ENCODE measurements around the gene ACSS2.

The ACSS2 gene

DNA sequence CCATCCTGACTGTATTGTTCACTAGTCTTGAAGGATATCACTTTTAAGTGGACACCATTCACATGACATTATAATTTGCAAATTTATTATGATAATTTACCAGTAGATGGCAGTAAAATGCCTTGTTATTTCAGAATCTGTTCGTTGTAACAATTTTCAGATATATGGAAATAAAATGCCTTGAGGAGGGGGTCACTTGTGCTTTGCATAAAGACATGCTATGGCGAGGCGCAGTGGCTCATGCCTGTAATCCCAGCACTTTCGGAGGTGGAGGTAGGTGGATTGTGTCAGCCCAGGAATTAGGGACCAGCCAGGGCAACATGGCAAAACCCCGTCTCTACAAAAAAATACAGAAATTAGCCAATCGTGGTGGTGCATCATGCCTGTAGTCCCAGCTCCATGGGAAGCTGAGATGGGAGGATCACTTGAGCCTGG, 41.9 kb upstream of the ACSS2 start:
- TF ChIP-seq POLR2AphosphoS5 (IDR thresholded peaks at IDR 0.05; ENCODE audit: low read depth) (no peak), SPI1 (IDR thresholded peaks at IDR 0.05; ENCODE audit: borderline replicate concordance, low read depth) (no peak), GABPA (IDR thresholded peaks at IDR 0.05; ENCODE audit: low read depth) (no peak)
- TF ChIP-seq, protein P1, sequence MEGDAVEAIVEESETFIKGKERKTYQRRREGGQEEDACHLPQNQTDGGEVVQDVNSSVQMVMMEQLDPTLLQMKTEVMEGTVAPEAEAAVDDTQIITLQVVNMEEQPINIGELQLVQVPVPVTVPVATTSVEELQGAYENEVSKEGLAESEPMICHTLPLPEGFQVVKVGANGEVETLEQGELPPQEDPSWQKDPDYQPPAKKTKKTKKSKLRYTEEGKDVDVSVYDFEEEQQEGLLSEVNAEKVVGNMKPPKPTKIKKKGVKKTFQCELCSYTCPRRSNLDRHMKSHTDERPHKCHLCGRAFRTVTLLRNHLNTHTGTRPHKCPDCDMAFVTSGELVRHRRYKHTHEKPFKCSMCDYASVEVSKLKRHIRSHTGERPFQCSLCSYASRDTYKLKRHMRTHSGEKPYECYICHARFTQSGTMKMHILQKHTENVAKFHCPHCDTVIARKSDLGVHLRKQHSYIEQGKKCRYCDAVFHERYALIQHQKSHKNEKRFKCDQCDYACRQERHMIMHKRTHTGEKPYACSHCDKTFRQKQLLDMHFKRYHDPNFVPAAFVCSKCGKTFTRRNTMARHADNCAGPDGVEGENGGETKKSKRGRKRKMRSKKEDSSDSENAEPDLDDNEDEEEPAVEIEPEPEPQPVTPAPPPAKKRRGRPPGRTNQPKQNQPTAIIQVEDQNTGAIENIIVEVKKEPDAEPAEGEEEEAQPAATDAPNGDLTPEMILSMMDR (IDR thresholded peaks at IDR 0.05; ENCODE audit: insufficient read depth, low read length) = no peak
- TF ChIP-seq, protein P2, sequence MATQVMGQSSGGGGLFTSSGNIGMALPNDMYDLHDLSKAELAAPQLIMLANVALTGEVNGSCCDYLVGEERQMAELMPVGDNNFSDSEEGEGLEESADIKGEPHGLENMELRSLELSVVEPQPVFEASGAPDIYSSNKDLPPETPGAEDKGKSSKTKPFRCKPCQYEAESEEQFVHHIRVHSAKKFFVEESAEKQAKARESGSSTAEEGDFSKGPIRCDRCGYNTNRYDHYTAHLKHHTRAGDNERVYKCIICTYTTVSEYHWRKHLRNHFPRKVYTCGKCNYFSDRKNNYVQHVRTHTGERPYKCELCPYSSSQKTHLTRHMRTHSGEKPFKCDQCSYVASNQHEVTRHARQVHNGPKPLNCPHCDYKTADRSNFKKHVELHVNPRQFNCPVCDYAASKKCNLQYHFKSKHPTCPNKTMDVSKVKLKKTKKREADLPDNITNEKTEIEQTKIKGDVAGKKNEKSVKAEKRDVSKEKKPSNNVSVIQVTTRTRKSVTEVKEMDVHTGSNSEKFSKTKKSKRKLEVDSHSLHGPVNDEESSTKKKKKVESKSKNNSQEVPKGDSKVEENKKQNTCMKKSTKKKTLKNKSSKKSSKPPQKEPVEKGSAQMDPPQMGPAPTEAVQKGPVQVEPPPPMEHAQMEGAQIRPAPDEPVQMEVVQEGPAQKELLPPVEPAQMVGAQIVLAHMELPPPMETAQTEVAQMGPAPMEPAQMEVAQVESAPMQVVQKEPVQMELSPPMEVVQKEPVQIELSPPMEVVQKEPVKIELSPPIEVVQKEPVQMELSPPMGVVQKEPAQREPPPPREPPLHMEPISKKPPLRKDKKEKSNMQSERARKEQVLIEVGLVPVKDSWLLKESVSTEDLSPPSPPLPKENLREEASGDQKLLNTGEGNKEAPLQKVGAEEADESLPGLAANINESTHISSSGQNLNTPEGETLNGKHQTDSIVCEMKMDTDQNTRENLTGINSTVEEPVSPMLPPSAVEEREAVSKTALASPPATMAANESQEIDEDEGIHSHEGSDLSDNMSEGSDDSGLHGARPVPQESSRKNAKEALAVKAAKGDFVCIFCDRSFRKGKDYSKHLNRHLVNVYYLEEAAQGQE (IDR thresholded peaks at IDR 0.05; ENCODE audit: insufficient replicate concordance, low read depth) = no peak
- H3K27ac ChIP-seq (replicated peaks) = no peak overlapping the region
- H3K4me3 ChIP-seq (replicated peaks; ENCODE audit: insufficient read depth, low read length) = no peak overlapping the region
- no peak for DNase-seq (ENCODE audit: low read depth in 1 of 2, low spot score in 1 of 2)
- peaks cover 2% of the 10 kb centered on the region for H3K27me3 ChIP-seq (ENCODE audit: insufficient read depth, poor library complexity, severe bottlenecking)

DNA sequence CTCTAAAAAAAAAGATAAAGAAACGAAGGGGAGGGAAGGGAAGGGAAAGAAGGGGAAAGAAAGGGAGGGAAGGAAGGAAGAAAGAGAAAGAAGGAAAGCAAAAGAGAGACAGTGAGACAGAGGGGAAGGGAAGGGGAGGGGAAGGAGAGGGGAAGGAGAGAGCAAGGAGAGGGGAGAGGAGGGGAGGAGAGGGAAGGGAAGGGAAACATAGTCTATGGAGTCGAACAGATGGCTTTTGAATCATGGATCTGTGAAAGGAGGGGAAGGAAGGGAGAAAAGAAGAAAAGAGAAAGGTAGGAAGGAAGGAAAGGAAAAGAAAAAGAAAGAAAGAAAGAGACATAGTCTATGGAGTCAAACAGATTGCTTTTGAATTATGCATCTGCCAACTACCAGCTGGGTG, 34.3 kb upstream of the ACSS2 start:
- H3K4me3 ChIP-seq (replicated peaks; ENCODE audit: insufficient read depth, low read length) = no peak overlapping the region
- TF ChIP-seq, protein P1 (IDR thresholded peaks at IDR 0.05; ENCODE audit: insufficient read depth, low read length) = no peak
- no peak for TF ChIP-seq GABPA (IDR thresholded peaks at IDR 0.05; ENCODE audit: low read depth)
- TF ChIP-seq POLR2AphosphoS5 (IDR thresholded peaks at IDR 0.05; ENCODE audit: low read depth) = no peak
- TF ChIP-seq, protein P2 (IDR thresholded peaks at IDR 0.05; ENCODE audit: insufficient replicate concordance, low read depth) = no peak
- TF ChIP-seq SPI1 (IDR thresholded peaks at IDR 0.05; ENCODE audit: borderline replicate concordance, low read depth) = no peak
- no peak for DNase-seq (ENCODE audit: low read depth in 1 of 2, low spot score in 1 of 2)

DNA sequence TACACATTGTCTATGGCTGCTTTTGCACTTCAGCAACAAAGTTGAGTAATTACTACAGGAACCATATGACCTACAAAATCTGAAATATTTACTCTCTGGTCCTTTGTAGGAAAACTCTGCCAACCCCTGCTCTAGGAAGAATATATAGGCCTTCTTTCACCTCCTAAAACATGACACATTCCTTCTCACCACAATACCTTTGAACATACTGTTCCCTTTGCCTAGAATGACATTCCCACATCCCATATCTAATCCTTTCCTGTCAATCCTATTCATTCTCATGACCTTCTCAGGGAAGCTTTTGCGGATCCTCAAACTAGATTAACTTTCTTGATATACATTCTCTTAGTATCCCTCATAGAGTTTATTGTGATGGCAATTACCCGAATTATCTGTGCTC, 33.0 kb upstream of the ACSS2 start:
- Histone ChIP-seq H3K27ac (replicated peaks) (no peak overlapping the region), H3K27me3 (ENCODE audit: insufficient read depth, poor library complexity, severe bottlenecking) (no peaks in the 10 kb centered on the region), H3K4me3 (replicated peaks; ENCODE audit: insufficient read depth, low read length) (no peak overlapping the region)
- no peak for DNase-seq (ENCODE audit: low read depth in 1 of 2, low spot score in 1 of 2)
- TF ChIP-seq, protein P2 (IDR thresholded peaks at IDR 0.05; ENCODE audit: insufficient replicate concordance, low read depth) = no peak
- TF ChIP-seq POLR2AphosphoS5 (IDR thresholded peaks at IDR 0.05; ENCODE audit: low read depth) = no peak
- TF ChIP-seq, protein P1 (IDR thresholded peaks at IDR 0.05; ENCODE audit: insufficient read depth, low read length) = no peak
- no peak for TF ChIP-seq SPI1 (IDR thresholded peaks at IDR 0.05; ENCODE audit: borderline replicate concordance, low read depth)
- TF ChIP-seq GABPA (IDR thresholded peaks at IDR 0.05; ENCODE audit: low read depth) = no peak

More for the DNA sequence above, 34.3 kb upstream of the ACSS2 start:
- H3K27ac ChIP-seq (replicated peaks) = no peak overlapping the region
- H3K27me3 ChIP-seq (ENCODE audit: insufficient read depth, poor library complexity, severe bottlenecking) = no peaks in the 10 kb centered on the region
